WTC11 (cell line): ENCODE measurements around the gene WTIP.

Source experiments
- CREM ChIP-seq: sonication (generic); formaldehyde crosslinking; IDR thresholded peaks from 2 replicates; pipeline ENCODE4 v1.8.1; 2022; ENCODE audit warnings: mild to moderate bottlenecking, missing genetic modification reagents, moderate library complexity
- TF ChIP-seq, protein P1 (sequence below): sonication (generic); formaldehyde crosslinking; IDR thresholded peaks from 2 replicates; pipeline ENCODE4 v1.8.0; 2023; ENCODE audit warnings: mild to moderate bottlenecking, missing genetic modification reagents
- TF ChIP-seq, protein P2 (sequence below): sonication (generic); formaldehyde crosslinking; IDR thresholded peaks from 2 replicates; pipeline ENCODE4 v1.8.0; 2022; ENCODE audit warnings: mild to moderate bottlenecking, missing genetic modification reagents
- TF ChIP-seq, protein P3 (sequence below): fragments of 200-600 bp; IDR thresholded peaks from 2 replicates; pipeline ENCODE4 v1.8.0; 2022; ENCODE audit warnings: antibody characterized with exemption
- TF ChIP-seq, protein P4 (sequence below): fragments of 250-450 bp; sonication (Bioruptor Pico); conservative IDR thresholded peaks from 2 replicates; pipeline ENCODE4 v1.9.0; 2021; ENCODE audit warnings: mild to moderate bottlenecking
- TF ChIP-seq, protein P5 (sequence below): sonication (generic); formaldehyde crosslinking; IDR thresholded peaks from 2 replicates; pipeline ENCODE4 v1.8.0; 2022; ENCODE audit warnings: mild to moderate bottlenecking, missing genetic modification reagents

DNA sequence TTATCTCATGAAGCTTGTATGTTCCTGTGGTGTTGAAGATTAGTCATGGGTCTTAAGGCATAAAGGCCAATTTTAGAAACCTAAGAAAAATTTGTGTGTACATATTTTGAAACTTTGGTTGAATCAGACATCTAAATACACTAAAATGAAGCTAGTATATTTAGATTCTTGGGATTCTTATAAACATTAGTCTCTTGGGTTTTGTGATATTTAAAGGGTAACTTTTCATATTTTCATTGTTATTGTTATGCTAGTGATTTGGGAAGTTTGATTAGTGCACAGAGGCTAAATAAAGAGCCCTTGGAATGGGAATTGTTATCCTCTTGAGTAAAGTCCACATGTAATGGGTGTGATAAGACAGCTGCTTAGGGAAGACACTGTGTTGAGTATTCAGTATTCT lies 28.8 kb upstream of the WTIP start:
- TF ChIP-seq, protein P1, sequence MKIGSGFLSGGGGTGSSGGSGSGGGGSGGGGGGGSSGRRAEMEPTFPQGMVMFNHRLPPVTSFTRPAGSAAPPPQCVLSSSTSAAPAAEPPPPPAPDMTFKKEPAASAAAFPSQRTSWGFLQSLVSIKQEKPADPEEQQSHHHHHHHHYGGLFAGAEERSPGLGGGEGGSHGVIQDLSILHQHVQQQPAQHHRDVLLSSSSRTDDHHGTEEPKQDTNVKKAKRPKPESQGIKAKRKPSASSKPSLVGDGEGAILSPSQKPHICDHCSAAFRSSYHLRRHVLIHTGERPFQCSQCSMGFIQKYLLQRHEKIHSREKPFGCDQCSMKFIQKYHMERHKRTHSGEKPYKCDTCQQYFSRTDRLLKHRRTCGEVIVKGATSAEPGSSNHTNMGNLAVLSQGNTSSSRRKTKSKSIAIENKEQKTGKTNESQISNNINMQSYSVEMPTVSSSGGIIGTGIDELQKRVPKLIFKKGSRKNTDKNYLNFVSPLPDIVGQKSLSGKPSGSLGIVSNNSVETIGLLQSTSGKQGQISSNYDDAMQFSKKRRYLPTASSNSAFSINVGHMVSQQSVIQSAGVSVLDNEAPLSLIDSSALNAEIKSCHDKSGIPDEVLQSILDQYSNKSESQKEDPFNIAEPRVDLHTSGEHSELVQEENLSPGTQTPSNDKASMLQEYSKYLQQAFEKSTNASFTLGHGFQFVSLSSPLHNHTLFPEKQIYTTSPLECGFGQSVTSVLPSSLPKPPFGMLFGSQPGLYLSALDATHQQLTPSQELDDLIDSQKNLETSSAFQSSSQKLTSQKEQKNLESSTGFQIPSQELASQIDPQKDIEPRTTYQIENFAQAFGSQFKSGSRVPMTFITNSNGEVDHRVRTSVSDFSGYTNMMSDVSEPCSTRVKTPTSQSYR (CRISPR knock-in tag), result no peak
- TF ChIP-seq, protein P2, sequence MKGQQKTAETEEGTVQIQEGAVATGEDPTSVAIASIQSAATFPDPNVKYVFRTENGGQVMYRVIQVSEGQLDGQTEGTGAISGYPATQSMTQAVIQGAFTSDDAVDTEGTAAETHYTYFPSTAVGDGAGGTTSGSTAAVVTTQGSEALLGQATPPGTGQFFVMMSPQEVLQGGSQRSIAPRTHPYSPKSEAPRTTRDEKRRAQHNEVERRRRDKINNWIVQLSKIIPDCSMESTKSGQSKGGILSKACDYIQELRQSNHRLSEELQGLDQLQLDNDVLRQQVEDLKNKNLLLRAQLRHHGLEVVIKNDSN (CRISPR knock-in tag), result no peak
- TF ChIP-seq, protein P3, sequence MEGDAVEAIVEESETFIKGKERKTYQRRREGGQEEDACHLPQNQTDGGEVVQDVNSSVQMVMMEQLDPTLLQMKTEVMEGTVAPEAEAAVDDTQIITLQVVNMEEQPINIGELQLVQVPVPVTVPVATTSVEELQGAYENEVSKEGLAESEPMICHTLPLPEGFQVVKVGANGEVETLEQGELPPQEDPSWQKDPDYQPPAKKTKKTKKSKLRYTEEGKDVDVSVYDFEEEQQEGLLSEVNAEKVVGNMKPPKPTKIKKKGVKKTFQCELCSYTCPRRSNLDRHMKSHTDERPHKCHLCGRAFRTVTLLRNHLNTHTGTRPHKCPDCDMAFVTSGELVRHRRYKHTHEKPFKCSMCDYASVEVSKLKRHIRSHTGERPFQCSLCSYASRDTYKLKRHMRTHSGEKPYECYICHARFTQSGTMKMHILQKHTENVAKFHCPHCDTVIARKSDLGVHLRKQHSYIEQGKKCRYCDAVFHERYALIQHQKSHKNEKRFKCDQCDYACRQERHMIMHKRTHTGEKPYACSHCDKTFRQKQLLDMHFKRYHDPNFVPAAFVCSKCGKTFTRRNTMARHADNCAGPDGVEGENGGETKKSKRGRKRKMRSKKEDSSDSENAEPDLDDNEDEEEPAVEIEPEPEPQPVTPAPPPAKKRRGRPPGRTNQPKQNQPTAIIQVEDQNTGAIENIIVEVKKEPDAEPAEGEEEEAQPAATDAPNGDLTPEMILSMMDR, result no peak
- TF ChIP-seq, protein P4, sequence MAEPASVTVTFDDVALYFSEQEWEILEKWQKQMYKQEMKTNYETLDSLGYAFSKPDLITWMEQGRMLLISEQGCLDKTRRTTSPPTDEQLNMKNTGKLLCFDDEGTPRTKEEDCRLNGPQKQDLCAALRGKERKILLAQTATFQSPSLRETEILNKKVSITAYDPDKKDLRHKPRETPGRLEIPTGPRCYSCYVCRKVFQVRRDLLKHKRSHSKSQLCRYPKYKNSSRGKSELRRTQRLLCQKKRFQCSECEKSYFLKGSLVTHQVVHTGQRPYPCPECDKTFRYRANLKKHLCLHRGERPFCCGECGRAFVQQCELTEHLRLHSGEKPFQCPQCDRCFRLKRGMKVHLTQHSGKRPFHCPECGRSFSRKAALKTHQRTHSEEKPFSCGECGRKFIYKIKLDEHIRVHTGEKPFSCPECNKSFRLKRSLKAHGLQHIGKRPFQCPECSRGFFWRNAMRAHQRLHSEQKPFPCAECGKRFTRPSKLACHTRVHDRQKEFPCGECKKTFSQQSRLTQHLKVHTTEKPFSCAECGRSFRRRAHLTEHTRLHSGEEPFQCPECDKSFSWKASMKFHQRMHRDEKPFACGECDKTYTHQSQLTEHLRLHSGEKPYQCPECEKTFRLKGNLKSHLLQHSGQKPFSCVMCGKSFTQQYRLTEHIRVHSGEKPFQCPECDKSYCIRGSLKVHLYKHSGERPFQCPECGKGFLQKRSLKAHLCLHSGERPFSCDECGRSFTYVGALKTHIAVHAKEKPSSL (CRISPR knock-in tag), result no peak
- no peak for TF ChIP-seq CREM
- TF ChIP-seq, protein P5, sequence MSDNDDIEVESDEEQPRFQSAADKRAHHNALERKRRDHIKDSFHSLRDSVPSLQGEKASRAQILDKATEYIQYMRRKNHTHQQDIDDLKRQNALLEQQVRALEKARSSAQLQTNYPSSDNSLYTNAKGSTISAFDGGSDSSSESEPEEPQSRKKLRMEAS (CRISPR knock-in tag), result no peak
